Pulmonary artery endothelial cell (primary cell): ENCODE measurements around the gene EXOSC3. TPM values are rescaled to one million over a fixed set of nuclear protein-coding genes. Genes with fewer than 3 reads are reported as not detected.

Source experiments
- DNase-seq: peaks from one replicate; pipeline ENCODE4 v3.0.0-alpha.2; 2011; ENCODE audit warnings: low read depth, low spot score
- total RNA-seq: library from RNA; depleted of rRNA; stranded (reverse); fragments of >200 nt; gene quantifications from 2 replicates; pipeline ENCODE4 v1.2.3, GENCODE V29; 2014

EXOSC3 gene
- total RNA-seq, 1 donor from 2014 or later: 28.7 TPM

DNA sequence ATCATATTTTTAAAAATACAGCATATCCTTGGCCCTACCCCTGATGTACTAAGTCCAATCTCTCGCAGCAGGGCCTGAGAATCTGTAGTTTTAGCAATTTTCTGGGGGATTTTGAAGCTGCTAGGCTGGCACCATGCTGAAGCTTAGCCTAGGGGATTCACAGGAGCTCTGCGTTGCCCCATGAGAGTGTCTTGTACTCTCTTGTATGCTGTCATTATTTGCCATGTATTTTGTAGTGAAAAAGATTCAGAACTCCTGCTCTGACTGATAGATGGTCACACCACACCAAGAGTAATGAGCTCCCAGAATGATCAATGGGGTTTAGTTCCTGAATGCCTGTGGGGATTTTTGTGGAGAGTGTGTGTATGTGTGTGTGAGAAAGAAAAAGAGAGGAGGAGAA lies 51.9 kb downstream of the EXOSC3 start:
- DNase-seq: no peak

DNA sequence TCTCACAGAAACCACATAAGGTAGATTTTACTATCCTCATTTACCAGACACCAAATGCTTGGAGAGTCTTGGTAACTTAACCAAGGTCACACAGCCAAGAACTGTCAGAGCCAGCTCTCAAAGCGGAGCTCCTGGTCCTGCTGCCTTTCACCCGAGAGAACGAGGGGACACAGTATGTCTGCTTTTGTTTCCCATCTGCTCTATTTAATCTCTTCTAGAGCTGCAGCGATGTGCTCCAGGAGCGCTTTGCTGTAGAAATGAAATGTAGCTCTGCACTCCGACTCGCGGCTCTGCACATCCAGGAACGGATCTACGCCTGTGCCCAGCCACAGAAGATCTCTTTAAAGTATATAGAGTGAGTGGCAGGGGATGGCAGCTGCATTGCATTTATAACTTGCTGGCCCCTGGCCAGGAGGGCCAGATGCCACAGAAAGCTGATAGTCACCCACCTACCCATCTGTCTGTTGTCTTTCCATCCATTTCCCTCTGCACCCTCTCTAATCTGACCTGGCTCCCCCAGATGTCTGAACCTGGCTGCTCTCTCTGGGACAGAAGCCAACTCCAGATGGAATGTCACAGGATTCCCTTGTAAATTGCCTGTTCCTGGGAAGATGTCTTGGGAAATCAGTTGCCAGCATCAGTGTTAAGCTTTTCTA lies 52.6 kb downstream of the EXOSC3 start:
- DNase-seq: no peak

DNA sequence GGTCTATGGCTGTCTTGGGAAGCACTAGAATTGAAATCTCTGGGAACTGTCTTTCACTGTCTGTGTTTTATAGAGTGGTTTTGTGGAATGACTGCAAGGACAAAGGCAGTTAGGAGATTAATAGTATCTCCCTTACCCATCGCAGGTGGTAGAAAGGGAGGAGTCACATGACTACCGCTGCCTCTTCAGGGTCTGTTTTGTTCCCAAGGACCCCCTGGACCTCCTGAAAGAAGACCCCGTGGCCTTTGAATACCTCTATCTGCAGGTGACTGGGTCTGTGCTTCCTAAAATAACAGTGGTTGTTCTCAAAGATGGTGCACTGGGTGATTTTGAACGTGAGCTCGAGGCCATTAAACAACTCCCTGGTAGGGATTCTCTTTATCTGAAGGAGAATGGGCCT lies 54.0 kb downstream of the EXOSC3 start:
- no peak for DNase-seq

DNA sequence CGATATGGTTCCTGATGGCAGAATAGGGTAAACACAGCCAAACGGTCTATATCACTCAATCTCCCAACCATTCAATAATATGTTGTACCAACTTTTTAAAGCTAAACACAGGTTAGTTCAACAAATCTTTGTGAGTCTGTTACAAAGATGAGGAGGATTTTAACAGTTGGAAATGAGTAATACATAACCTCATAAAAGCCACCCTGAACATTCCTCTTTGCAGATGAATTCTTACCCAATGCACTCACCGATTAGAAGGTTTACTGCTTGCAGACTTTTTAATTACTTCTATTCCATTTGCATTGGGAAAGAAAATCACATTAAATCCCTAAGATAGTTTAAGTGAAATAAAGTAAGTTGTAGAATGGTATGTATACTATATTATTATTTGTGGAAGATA lies 54.6 kb downstream of the EXOSC3 start:
- no peak for DNase-seq

Other genes starting within 250 kb of the EXOSC3 start
- gene FBXO10, start 208.7 kb downstream of the EXOSC3 start, total RNA-seq: 9.5 and 14.2 TPM in 2 replicates
- gene TOMM5, start 192.5 kb downstream of the EXOSC3 start, total RNA-seq: 217 and 233 TPM in 2 replicates
- gene FRMPD1, start 134.1 kb downstream of the EXOSC3 start, total RNA-seq: not detected in 2 replicates
- gene TRMT10B, start 31.3 kb downstream of the EXOSC3 start, total RNA-seq: 2.4 and 2.6 TPM in 2 replicates
- 21.0 and 32.8 TPM in 2 replicates for gene DCAF10, start 15.7 kb upstream of the EXOSC3 start, total RNA-seq
- 79.3 and 119 TPM in 2 replicates for gene SLC25A51, start 119.1 kb upstream of the EXOSC3 start, total RNA-seq